Epithelial cell of prostate (primary cell): ENCODE results near the gene TUB.

ENCODE experiments used
- DNase-seq: peaks from one replicate; pipeline ENCODE4 v3.0.0-alpha.2; 2011; ENCODE audit warnings: low read depth, low spot score
- H3K27ac ChIP-seq: fragments of 450-650 bp; 2 replicates; pipeline ENCODE4 v1.5.1; 2017; ENCODE audit warnings: mild to moderate bottlenecking

TUB gene

GRCh38 chr11:8080674-8081590, at the start of gene TUB:
Gene TUB, plus strand, starts transcription at chr11:8081211. Its CDS starts 300 bp downstream, at chr11:8081511.
- no peak for DNase-seq
- H3K27ac ChIP-seq = no peak within 1 kb of the TSS

DNA sequence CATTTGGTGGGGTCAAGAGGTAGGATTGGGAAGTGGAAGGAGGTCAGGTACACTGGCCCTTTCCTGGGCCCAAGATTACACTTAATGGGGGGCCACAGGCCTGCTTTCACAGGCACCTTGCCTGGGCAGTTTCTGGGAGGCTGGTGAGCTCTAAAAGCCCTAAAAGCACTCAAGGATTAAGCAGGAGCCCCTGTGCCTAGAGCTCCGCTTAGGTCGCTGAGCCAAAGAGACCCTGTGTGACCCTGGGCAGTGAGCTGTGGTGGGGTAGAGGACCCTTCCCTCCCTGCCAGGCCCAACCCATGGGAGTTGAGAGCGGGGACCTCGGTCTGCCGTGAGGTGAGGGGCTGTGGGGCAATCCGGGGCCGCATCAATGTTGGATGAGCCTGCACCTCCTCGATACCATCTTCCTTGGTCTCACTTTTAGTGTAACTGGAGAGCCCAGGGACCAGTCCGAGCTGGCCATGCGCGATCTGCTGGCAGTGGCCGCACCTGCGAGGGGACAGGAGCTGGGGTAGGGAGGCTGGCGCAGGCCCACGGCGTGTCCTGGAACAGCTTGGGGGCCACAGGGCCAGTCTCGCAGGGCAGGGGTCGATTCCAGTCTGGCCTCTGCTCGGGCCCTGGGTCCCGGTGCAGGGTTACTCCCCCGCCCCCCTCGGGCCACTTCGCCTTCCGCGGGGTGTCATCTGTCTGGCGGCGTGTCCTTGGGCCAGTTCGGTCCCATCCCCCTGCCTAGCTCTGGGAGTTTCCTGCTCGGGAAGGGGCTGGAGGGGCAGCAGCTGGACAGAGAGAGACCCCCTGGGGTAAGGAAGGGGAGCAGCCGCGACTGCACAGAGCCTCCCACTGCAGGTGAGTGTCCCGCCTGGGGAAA, 49.5 kb upstream of the TUB start:
- H3K27ac ChIP-seq = no peak overlapping the region
- no peak for DNase-seq

DNA sequence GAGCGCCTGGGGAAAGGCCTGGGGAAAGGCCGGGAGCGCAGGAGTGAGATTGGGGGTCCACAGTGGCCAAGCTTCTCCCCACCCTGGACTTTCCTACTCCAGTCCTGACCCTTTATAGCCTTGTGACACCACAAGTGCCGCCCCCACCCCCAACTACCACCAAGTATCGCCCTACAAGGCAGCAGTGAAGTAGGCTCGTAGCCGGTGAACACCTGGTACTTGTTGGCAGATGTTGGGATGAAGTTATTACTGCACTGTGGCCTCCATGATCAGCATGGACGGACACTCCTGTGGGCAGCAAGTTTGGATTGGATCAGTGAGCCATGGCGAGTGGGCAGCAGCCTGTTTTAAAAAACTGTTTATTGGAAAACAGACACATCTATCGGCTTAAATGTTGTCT, 48.9 kb upstream of the TUB start:
- no peak for DNase-seq

DNA sequence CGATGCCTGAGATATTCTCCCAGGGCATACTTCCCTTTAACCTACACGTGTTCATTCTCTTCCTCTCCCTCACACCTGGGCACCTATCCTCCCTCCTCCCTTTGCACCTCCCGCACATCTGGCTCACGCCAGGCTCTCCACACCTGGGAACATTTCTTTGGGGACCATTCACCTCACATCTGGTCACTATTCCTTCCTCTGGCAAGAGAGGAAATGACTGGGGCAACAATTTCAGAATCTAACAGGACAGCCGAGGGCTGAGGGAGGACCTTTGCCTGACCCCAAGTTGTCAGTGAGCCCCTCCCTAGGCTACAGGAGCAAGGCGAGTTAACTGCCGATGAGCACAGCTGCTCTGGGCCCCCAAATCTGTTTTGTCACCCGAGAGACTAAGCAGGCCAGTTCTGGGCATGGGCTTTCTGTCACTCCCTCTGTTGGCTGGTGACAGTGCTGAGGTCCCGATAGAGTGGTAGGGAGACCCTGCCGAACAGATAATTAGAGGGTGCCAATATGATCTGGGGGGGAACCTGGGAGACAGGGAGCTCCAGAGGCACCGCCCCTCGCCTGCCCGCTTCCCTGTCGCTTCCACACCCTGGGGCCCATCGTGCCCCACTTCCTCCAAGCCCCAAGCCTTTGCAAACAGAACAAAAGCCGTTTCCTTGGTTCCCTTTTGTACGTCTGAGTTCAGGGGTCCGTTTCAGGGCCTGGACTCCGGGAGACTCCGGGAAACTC, 48.3 kb upstream of the TUB start:
- no peak overlapping the region for H3K27ac ChIP-seq
- DNase-seq = no peak

More for the DNA sequence above, 48.9 kb upstream of the TUB start:
- H3K27ac ChIP-seq = no peak overlapping the region

DNA sequence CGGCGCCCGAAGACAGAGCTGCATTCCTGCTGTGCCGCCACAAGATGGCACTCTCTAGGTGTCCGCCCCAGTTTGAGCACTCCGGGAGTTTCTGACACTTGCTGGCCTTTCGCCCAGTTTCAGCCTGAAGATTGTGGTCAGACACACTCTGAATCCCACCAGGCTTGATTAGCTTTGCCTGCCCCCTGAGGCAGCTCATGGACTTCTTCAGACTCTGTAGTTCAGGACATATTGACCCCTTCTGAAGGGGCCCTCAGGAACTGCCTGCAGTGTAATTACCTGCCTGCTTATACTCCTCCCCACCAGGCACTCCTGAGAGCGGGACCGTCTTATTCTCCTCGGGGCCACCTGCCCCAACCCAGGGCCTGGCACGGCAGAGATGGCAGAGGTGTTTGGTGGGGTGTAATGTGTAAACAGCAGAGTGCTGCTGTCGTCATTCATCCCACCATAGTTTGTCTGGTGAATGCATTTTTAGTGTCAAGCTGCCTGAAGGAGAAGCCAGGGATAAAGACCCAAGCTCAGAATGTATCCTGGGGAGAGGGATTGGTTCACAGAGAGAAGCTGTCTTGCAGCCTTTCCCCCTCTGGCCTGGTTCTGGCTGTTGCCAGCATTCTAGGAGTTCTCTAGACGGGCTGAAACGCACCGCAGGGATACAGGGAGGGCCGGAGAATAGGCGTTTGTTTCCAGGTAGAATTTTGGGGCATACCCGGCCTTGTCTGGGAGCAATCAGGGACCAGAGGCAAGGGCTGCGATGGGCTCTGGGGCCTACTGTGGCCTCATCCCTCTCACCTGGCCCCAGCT, 47.5 kb upstream of the TUB start:
- no peak for DNase-seq
- no peak overlapping the region for H3K27ac ChIP-seq

DNA sequence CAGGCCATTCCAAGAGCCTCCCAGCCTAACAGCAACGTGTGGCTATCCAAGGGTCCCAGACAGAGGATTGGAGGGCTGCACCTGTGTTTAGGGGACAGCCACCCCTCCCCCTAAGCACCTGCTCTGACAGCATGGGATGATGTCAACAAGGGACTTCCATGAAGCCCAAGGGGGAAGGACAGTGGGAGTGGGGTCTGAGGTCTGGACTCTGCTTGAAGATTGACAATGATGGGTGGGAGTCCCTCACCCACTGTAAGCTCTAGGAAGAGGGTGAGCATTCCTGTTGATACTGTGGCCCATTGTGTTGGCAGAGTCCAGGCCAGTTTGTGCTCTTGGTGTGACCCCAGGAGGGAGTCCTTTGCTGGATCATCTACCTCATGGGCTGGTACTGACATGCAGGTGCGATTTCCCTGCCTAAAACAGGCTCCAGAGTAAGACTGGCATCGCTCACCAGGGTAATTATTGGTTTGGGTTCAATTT, 46.9 kb upstream of the TUB start:
- no peak for DNase-seq
- H3K27ac ChIP-seq = no peak overlapping the region

GRCh38 chr11:8034604-8035190, 46.3 kb upstream of the TUB start:
- no peak for DNase-seq
- no peak overlapping the region for H3K27ac ChIP-seq

- H3K27ac ChIP-seq = no peak overlapping the region
- DNase-seq = no peak
Observed at GRCh38 chr11:8035200-8035855, 45.7 kb upstream of the TUB start.

DNA sequence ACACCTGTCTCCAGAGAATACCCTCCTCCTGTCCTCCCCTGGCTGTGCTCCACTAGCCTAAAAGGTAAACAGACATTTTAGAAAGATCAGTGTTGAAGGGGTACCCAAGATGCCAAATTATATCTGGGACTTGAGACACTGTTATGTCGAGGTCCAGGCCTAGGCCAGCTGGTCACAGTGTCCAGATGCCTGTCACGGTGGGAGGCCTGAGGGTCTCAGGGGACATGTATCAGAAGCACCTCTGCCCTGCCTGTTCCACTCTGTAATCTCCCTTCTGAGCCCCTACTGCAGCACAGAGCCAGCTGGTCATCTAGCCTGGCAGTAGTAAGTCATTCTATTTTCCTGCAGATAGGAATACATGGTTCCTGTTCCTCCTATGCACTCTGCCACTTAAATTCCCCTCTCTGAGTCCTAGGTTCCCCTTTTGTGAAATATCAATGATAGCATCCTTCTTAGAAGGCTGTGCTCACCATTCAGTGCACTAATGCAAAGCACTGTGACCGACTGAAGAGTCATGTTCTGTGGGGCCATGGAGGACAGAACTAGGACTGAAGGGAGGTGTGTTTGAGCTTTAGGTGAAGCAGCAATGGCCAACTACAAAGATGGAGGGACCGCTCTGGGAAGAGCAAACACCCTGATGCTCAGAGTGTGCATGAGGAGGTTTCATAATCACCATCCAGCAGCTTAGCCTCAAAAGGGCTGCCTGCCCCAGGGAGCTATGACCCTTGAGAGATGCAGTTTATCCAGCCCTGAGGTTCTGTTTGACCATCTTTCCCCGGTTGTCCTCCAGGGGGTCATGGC, 44.8 kb upstream of the TUB start:
- H3K27ac ChIP-seq = no peak overlapping the region

DNA sequence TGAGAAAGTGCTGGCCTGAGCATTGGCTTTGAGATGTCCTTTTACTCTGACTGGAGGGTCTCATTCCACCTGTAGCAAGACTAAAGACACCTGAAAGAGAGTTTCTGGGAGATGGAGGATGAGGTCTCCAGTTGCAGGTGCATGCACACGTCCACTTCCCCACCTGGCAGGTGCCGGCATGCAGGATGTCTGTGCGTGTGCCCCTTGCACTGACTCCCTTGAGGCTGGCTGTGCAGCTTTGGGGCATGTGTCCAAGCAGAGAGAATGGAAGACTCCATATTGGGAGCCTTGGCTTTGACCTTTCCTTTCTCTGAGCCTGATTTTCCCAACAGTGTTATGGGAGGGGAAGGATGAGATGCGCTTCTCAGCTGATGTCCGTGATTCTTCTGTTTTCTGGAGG, 44.0 kb upstream of the TUB start:
- no peak for DNase-seq
- H3K27ac ChIP-seq = no peak overlapping the region

More for the DNA sequence above, 44.8 kb upstream of the TUB start:
- DNase-seq = no peak

DNA sequence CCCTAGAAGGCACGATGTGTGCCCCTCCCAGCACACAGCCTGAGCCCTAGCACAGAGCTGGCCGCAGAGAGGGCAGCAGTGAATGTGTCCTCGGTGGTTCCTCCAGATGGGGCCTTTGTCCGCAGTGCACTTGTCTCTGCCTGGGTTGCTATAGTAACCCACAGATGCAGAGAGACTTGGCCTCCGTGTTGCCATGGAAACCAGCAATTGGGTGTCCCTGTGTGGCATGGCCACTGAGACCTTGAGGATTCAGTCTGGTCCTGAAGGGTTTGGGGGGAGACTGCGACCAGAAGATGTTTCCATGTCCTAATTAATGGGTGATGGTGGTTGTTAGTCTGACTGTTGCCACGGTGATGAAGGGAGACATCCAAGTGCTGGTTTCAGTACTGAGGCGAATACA, 42.6 kb upstream of the TUB start:
- no peak overlapping the region for H3K27ac ChIP-seq
- no peak for DNase-seq

DNA sequence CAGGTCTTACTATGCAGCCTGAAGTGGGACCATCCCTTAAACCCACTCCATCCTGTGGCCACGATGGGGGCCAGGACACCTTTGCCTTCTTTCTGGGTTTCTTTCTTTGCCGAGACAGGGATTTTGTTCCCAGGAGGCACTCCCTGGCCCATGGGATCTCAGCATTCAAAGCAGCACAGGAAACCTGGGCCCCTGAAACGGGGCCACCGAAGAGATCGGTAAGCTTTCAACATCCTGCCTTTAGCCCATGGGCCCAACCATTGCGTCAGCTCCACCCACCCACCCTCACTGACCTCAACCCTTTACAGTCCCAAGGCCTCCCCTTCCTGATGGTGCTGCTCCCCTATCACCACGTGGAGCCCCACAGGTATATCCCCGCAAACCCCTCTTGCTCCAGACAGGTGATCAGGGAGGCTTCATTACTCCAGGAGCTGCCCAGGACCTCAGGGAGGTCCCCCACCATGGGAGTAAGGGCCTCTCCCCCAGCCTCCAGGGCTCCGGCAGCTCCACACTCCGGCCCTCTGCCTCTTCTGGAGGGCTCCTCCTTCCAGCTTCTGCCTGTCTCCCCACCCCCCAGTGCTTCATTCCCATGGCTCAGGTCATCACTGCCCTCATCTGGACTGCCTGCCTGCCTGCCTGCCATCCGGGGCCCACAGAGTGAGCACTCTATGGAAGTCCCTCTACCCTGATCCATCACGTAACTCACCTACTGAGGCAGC, 42.0 kb upstream of the TUB start:
- DNase-seq = no peak
- H3K27ac ChIP-seq = no peak overlapping the region

DNA sequence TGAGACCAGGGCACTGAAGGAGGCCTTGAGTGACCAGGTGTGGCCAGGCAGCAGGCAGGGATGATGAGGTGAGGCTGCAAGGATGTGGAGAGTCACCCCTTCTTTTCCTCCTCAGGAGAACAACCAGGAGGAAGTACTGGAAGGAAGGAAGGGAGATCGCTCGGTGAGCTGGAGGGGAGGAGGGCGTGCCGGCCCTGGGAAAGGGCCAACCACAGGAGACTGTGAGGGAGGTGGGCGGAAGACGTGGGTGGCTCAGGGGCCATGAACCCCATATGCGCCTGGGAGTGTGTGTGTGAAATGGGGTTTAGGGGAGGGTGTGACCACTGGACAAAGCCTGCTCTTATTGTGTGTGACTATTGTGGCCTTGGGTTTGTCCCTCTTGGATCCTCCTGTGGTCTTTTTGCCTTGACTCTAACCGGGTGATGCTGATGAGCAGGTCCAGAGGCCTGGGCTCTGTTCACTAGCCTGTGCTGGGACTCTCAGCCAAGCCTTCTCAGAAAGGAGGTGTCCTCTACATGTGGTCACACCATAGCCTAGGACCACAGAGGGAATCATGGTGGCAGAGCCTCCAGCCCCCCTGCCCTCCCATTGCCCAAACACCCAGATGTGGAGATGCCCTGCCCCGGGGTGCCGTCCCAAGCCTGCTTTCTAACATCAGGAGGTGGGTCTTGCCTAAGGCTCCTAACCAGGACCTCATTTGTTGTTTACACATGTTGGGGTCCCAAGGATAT, 41.3 kb upstream of the TUB start:
- H3K27ac ChIP-seq = no peak overlapping the region
- DNase-seq = no peak

DNA sequence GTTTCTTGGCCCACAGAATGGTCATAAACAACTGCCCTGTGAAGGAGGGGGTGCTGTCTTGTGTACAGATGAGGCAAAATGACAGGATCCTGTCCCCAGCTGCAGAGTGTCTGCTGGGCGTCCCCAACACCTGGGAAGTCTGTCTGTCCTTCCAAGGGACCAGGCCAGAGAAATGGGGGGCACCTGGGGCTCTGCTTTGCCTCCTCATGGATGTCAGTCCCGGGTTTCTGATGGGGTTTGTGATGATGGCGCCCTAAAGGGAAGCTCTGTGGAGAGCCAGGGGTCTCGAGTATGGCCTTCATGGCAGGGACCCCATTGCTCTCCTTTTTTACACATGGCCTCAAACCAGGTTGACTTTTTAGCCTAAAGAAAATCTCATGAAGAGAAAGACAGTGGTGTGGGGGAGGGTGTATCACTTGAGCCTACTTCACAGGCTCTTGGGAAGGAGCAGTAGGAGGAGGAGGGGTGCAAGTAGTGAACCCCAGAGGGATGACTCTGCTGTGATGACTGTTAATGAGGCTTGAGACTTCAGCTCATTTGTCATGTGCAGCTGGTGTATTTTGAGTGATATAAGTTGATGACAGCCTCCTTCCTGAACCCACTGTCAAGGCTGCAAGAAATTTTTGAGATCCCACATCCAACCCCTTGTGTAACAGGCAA, 40.6 kb upstream of the TUB start:
- H3K27ac ChIP-seq = no peak overlapping the region
- DNase-seq = no peak

GRCh38 chr11:8040921-8041285, 40.1 kb upstream of the TUB start:
- no peak for DNase-seq
- H3K27ac ChIP-seq = no peak overlapping the region

DNA sequence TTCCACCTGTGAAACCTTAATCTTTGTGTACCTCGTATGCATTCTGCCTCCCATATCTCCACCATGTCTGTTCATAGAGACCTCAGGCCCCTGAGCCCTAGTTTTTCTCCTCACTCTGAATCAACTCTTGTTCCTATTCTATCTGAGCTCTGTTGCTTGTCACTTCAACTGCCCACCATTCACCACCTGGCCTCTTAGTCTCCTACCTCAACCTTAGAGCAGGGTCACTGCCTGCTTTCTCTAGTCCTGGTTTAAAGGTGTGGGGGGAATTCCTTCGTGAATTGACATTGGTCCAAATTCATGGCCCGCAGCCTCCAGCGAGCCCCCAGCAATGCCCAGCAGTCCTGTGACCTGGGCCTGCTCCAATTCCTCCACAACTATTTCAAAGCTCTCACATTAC, 39.4 kb upstream of the TUB start:
- no peak overlapping the region for H3K27ac ChIP-seq
- DNase-seq = no peak
